ENCODE results near the gene CNTNAP2.

GRCh38 chr7:147968046-147968610 is 1851.5 kb downstream of the CNTNAP2 start:
- TF ChIP-seq RAD21 (IDR thresholded peaks at IDR 0.05; ENCODE audit: low read length) (no peak), SMC3 (IDR thresholded peaks at IDR 0.05; ENCODE audit: low read depth, low read length) (no peak), MAFK (IDR thresholded peaks at IDR 0.05; ENCODE audit: low read depth, low read length) (no peak), CTCF (conservative IDR thresholded peaks at IDR 0.05; ENCODE audit: low read depth, low read length) (no peak), BHLHE40 (IDR thresholded peaks at IDR 0.05; ENCODE audit: low read depth, low read length) (no peak), POLR2A (IDR thresholded peaks at IDR 0.05; ENCODE audit: low read depth, low read length) (no peak), CEBPB (IDR thresholded peaks at IDR 0.05; ENCODE audit: low read depth, low read length) (no peak), MXI1 (IDR thresholded peaks at IDR 0.05; ENCODE audit: borderline replicate concordance, low read depth, low read length) (no peak), ELK1 (IDR thresholded peaks at IDR 0.05; ENCODE audit: borderline replicate concordance, low read depth, low read length) (no peak), RFX5 (IDR thresholded peaks at IDR 0.05; ENCODE audit: low read depth, low read length) (no peak), CHD1 (IDR thresholded peaks at IDR 0.05; ENCODE audit: low read depth, low read length) (no peak), RCOR1 (IDR thresholded peaks at IDR 0.05; ENCODE audit: insufficient replicate concordance, low read length) (no peak)
- TF ChIP-seq, protein P1, sequence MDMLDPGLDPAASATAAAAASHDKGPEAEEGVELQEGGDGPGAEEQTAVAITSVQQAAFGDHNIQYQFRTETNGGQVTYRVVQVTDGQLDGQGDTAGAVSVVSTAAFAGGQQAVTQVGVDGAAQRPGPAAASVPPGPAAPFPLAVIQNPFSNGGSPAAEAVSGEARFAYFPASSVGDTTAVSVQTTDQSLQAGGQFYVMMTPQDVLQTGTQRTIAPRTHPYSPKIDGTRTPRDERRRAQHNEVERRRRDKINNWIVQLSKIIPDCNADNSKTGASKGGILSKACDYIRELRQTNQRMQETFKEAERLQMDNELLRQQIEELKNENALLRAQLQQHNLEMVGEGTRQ (IDR thresholded peaks at IDR 0.05; ENCODE audit: low read depth, low read length), result no peak
